Activated T-helper 1 cell treated with Interleukin-2 at 50 U/mL for 16 hours (primary cell): Measurements from ENCODE around the gene GPA33.

ENCODE experiments used
- DNase-seq: peaks from one replicate; pipeline ENCODE4 v3.0.0-alpha.2; 2020; ENCODE audit warnings: low read depth

GPA33 gene

DNA sequence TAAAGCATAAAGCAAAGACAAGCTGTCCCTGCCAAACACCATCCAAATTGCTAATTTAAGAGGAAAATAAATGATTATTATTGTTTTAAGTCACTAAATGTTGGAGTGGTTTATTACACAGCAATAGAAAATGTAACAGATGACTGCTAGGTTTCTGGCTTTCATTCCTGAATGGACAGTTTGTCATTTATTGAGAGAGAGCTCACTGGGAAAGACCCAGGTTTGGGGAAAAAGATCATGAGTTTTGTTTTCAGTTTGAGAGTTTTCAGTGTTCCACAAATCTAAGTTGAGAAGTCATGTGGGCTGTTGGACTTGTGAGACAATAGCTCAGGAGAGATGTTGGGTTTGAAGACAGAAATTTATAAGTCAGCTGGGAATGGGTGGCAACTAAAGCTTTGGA, 5.4 kb downstream of the GPA33 start:
- no peak for DNase-seq

DNA sequence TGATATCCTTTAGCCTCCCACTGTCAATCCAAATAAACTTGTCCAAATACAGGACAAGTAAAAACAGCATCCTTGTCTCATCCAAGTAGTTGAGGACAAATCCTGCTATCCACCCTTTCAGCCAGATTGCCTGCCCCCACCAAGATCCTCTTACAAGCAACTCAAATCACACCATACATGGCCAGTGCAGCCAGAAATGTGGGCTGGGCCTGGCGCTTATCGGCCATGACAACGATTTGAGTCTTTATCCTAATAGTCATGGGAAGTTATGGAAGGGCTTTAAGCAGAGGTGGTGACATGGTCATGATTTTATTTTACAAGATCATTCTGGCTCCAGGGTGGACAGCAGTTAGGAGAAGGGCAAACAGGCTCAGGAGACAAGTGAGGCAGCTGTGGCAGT, 6.3 kb downstream of the GPA33 start:
- no peak for DNase-seq

- no peak for DNase-seq
Measured at GRCh38 chr1:167083066-167083665, 7.0 kb downstream of the GPA33 start.

- no peak for DNase-seq
Measured at GRCh38 chr1:167082511-167083027, 7.6 kb downstream of the GPA33 start.

DNA sequence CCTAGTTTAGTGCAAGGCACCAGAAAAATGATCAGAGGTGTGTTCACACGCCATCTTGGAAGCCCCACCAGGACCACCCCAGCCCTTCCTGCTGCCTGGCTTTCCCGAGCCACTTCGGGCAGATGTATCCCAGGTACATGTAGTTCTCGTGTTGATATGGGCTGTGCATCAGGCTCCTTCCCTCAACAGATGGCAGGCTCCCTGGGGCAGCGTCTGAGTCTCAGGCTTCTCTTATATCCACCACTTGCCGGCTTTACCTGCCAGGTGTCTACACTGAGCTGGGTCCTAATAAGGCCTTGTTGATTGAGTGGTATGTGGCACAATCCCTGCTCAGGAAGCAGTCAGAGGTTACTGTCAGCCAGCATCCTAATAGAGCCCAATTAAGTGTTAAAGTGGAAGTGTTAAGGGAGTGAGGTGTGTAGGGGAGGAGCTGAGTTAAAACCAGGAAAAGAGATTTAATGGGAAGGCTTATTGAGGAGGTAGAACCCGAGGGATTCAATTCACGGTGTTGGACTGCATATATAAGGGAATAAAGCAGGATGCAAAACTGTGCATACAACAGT, 8.5 kb downstream of the GPA33 start:
- DNase-seq: no peak

DNA sequence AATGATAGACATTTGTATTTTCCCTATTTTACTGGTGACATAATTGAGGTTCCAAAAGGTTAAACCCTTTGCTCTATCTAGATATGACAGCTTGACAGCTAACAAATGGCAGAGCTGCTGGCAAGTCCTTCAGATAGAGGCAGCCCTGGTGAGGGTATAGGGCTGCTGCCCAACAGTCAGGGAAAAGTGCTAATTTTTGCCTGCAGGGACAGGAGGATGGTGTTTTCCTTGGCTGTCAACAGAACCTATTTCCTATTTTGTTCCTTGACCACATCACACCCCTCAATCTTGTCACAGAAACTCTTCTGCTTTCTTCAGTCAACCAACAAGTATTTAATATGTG, 12.3 kb downstream of the GPA33 start:
- DNase-seq: no peak

- DNase-seq: no peak
Measured at GRCh38 chr1:167077128-167077867, 12.9 kb downstream of the GPA33 start.

GRCh38 chr1:167076136-167076710, 14.0 kb downstream of the GPA33 start:
- DNase-seq: no peak

- DNase-seq: no peak
Measured at GRCh38 chr1:167071286-167071685, 18.9 kb downstream of the GPA33 start.

GRCh38 chr1:167068761-167069160, 21.4 kb downstream of the GPA33 start:
- DNase-seq: no peak

DNA sequence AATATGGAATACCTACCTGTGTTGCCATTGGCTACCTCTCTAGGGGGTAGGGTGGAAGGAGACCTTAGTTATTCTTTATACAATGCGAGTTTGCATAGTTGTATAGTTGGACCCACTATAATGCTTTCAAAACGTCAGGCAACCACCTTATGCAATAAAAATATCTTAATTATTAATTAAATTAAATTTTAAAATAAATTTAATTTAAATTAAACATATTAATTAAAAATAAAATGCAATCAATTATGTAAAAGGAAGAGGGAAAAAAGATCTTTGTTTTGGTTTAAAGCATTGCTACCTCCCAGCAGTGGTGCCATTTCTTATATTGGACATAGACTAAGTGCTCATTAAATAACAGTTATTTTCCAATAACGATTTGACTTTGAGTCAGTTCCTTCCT, 22.3 kb downstream of the GPA33 start:
- DNase-seq: no peak

DNA sequence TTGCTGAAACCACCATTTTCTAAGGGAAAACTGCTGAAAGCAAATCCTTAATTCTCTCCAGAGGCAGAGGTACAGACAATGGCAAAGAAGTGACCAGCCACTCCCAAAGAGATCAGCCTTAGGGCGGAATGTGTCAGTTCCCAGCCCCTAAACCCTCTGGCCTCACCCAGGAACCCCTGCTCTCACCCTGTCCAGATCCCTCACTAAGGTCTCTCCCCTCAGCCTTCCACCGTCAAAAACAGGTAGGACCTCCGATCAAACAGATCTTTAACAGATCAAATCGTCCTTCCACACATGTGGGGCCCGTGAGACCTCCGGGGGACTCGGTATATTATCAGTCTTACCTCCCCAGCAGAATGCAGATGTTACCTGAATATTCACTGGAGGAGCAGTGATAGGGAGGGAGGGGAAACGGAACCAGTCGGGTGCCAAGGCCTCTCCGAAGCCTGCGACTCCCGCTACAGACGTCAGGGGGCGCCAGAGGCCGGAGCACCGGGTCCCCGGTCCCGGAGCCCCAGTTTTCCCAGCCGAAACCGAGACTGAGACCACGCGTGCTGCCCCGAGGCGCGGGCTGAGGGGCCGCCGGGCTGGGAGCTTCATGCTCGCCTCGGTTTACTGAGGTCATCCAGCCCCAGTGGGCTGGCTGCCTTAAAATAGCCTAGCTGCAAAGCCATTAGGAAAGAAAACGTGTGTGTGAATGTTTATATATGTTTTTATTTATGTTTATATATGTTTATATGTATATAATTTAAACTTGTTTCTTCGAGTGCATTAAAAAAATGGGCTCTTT, 23.6 kb downstream of the GPA33 start:
- peak; percentile 60 for DNase-seq

DNA sequence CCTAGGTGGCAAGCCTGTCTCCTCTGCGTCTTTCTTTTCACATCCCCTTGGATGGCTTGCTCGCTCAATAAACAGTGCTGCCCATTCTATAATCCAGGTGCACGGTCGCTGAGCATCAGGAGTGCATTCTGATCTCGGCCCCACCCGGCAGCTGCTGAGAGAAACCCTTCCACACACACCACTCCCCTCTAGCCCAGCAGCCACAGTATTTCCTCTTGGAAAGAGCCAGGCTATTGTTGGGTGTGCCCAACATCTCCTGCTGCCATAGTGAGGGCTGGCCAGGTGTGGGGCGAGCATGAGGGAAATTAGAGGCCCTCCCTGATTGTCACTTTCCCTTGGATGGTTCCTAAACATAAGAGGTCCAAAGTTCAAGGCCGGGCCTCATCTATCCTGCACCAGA, 24.7 kb downstream of the GPA33 start:
- no peak for DNase-seq

DNA sequence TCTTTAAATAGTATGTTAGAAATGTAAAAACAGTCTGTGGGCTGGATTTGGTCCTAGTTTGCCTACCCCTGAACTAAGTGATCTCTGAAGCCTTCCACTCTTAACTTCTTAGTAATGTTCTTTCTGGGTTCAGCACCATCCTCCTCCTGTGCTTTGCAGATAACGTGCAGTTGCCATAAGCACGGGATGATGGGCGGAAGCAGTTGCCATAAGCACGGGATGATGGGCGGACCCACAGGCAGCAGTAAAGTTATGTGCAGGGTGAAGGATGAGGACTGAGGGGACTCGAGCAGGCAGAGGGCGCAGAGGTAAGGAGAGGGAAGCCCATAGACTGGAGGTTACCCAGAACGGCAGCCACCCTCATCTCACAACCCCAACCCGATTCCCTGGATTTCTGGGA, 25.6 kb downstream of the GPA33 start:
- DNase-seq: no peak

- DNase-seq: no peak
Measured at GRCh38 chr1:167061073-167061464, 29.1 kb downstream of the GPA33 start.

DNA sequence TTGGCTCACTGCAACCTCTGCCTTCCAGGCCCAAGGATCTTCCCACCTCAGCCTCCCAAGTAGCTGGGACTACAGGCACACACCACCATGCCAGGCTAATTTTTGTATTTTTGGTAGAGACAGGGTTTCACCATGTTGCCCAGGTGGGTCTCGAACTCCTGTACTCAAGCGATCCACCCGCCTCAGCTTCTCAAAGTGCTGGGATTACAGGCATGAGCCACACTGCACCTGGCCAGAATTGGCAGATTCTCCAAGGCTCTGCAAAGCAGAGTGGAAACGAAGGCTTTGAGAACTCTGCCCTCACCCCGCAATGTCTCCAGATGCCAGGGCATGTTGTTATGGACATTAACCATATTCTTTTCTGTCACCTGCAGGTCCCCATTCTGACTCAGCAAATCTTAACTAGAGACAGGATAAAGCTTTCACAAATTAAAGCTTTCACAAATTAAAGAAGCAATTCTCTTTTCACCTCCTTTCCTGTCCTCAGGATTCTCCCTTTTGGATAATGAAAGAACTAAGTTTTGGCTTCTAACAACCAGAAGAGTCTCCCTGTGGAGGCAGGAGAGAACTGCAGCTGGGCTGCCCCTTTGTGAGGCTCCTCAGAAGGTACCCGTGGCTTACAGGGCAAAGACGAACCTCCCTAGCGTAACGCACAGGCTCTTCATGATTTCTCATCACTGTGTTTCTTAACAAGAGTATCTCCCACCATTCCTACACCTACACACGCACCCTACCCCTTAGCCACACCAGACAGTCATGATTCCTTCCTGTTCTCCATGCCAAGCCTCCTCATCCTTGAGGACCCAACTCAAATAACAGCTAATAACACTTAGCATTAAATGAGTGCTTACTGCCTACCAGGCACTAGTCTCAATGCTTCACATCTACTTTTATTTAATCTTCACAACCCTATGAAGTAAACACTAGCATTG, 29.8 kb downstream of the GPA33 start:
- no peak for DNase-seq

DNA sequence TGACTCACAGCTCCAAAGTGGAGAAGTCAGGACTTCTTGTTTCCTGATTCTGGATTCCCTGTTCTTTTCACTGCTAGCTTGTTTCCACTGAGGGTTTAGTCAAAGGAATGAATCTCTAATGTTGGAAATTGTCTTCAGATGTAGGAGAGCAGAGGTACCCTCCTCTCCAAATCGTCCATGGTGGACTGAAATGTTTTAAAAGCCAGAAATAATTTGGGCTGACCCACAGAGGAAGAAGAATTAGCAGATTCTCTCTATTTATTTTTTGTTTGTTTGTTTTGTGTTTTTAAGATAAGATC, 30.4 kb downstream of the GPA33 start:
- DNase-seq: no peak

DNA sequence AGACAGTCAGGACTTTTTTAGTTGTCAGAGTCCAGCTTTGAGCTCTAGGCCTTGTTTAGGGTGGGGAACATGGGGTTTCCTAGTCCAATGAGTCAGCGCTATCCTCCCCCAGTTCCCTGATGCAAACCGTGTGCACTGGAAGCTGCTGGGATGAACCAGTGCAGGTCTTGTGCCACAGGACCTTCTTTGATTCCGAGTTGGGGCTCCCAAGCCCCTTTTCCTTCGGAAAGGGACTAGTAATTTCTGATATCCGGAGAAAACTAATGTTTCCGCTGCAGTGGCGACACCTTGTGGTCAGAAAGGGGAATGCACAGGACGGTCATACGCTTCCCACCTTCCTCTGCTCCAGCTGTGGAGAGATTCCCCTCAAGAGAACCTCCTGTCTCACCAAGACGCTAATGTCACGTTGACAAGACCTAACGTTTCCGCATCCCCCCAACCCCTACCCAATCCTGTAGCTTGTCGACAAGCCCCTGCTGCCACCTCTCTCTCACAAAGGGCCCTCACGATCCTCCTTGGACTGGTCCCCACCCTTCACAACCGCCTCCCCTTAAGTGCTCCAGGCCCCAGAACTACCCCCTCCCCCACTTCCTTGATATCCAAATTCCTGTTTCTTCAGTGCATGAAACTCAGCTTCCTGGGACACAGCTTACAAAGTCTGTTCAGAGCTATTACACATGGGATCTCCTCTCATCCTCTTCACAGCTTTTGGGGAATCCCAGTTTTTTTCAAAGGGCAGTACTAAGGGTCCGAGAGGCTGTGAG, 30.9 kb downstream of the GPA33 start:
- DNase-seq: peak; percentile 49

DNA sequence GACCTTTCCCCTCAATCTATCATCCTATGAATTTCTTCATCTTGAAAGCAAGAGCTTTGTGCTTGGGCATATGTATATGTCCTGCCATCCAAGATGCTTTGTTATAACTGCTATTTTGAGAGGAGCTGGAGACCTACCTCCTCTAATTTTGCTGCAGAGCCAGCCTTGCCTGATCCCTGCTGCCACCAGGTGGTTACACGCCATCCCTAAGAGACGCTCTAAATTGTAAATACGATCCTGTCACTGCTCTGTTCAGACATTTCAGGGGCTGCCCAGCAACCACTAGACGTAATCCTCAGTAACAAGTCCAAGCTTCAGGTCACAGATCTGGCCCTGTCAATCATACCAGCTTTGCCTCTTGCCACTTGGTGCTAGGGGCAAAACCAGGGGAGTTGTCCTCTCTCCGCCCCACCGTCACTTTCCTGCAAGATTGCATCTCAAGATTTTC, 32.9 kb downstream of the GPA33 start:
- no peak for DNase-seq

GRCh38 chr1:167056529-167057231, 33.5 kb downstream of the GPA33 start:
- DNase-seq: no peak
